ENCODE measurements around the gene SPATA46. TPM values are rescaled to one million over a fixed set of nuclear protein-coding genes. Genes with fewer than 3 reads are reported as not detected.

Gene SPATA46
- total and polyA plus RNA-seq, 9 of the 15 experiments (the other 6 are each of a cell fraction or from before 2014, with no cell fraction given): 0.04 to 0.11 TPM; not detected in 7

GRCh38 chr1:162421258-162422164 lies 44.9 kb upstream of the SPATA46 start (continued):
- TF ChIP-seq ZFP1 (CRISPR knock-in tag; IDR thresholded peaks at IDR 0.05): no peak
- TF ChIP-seq NCOA6 (IDR thresholded peaks at IDR 0.05): no peak
- peak; percentile 34; the same call in 1 of the 2 replicates for TF ChIP-seq VEZF1 (CRISPR knock-in tag; IDR thresholded peaks at IDR 0.05)
- TF ChIP-seq PBX2 (CRISPR knock-in tag; IDR thresholded peaks at IDR 0.05; ENCODE audit: low read depth): no peak
- peak; percentile 14; the same call in 1 of the 2 replicates for TF ChIP-seq PBX2 (tag; conservative IDR thresholded peaks at IDR 0.05; ENCODE audit: low read depth)
- no peak for TF ChIP-seq DACH1 (IDR thresholded peaks at IDR 0.05; ENCODE audit: partially characterized antibody)
- no peak for TF ChIP-seq ZNF511 (CRISPR knock-in tag; IDR thresholded peaks at IDR 0.05)
- no peak for TF ChIP-seq KAT2B (IDR thresholded peaks at IDR 0.05; ENCODE audit: low read depth, low read length)
- TF ChIP-seq TCF7L2 (IDR thresholded peaks at IDR 0.05; ENCODE audit: low read depth, low read length): peak; percentile 58; the same call in 1 of the 2 replicates
- TF ChIP-seq NRF1 (conservative IDR thresholded peaks at IDR 0.05 in 1 of 2, IDR thresholded peaks at IDR 0.05 in 1 of 2): no peak
- TF ChIP-seq HMGN3 (IDR thresholded peaks at IDR 0.05; ENCODE audit: borderline replicate concordance, extremely low read depth, insufficient read length, low read depth, low read length): no peak
- no peak for TF ChIP-seq HNRNPK (IDR thresholded peaks at IDR 0.05; ENCODE audit: low read depth, low read length, poor library complexity, severe bottlenecking)
- TF ChIP-seq SMAD3 (CRISPR knock-in tag; conservative IDR thresholded peaks at IDR 0.05): 0 out of 2 replicates have a peak, but pooled peaks have one; percentile 40
- TF ChIP-seq SRF (CRISPR knock-in tag; IDR thresholded peaks at IDR 0.05): 0 out of 4 replicates have a peak, but pooled peaks of 1 of the 2 experiments have one; percentile 19
- TF ChIP-seq IRF1 (CRISPR knock-in tag; IDR thresholded peaks at IDR 0.05; ENCODE audit: borderline replicate concordance): no peak
- no peak for TF ChIP-seq HDAC3 (IDR thresholded peaks at IDR 0.05; ENCODE audit: borderline replicate concordance, partially characterized antibody)
- TF ChIP-seq THRAP3 (IDR thresholded peaks at IDR 0.05; ENCODE audit: borderline replicate concordance): no peak
- no peak for TF ChIP-seq ZBTB33 (CRISPR knock-in tag; IDR thresholded peaks at IDR 0.05)
- peak; percentile 82 for TF ChIP-seq CBFA2T3 (IDR thresholded peaks at IDR 0.05)
